Astrocyte of the hippocampus (primary cell): ENCODE measurements around the gene SLC33A1.
A peak's percentile ranks its signal among the peaks of the same experiment; 100 is the strongest.
"Not testable (repeated sequence)": the region's sequence is repeated elsewhere in the genome, so short reads cannot be mapped to it uniquely, and the experiment has no call there.

Source experiments
- DNase-seq: peaks from one replicate; pipeline ENCODE4 v3.0.0; 2011; ENCODE audit warnings: low read depth, low spot score

Gene SLC33A1

DNA sequence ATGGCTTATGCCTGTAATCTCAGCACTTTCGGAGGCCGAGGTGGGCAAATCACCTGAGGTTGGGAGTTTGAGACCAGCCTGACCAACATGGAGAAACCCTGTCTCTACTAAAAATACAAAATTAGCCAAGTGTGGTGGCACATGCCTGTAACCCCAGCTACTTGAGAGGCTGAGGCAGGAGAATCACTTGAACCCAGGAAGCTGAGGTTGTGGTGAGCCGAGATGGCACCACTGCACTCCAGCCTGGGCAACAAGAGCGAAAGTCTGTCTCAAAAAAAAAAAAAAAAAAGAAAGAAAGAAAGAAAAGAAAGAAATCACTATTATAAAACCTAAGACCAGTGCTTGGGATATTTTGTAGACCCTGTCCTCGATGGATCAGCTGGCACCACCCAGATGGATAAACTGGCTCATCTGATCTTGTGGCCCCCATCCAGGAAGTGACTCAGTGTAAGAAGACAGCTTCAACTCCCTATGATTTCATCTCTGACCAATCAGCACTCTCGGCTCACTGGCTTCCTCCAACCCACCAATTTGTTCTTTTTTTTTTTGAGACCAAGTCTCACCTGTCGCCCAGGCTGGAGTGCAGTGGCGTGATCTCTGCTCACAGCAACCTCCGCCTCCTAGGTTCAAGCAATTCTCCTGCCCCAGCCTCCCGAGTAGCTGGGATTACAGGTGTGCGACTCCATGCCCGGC is 8.2 kb upstream of the SLC33A1 start:
- peak; percentile 32 for DNase-seq

DNA sequence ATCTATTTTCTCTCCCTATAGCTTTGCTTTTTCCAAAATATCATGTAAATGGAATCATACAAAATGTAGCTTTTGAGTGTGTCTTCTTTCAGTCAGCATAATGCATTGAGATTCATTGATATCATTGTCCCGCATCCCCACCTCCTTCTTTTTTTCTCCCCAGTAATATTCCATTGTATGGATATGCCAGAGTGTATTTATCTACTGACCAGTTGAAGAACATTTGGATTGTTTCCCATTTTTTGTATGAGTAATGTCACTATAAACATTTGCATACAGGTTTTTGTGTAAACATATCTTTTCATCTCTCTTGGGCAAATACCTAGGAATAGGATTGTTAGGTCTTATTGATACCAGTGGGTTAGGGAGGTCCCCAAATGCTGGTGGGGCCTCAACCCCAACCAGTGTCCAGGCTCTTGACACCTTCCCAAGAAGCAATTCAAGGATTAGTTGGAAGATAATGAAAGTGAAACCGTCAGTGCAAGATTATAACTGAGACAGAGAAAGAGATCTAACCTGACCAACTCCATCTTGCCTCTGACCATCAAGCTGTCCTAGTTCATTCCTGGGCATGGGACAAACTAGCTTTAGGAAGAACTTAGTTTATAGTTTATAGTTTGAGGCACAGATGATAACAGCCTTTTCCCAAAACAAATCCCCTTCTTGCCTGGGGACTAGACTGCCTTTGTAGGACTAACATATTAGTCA is 7.4 kb upstream of the SLC33A1 start:
- no peak for DNase-seq

GRCh38 chr3:155860424-155860823 is 6.2 kb upstream of the SLC33A1 start:
- not testable (repeated sequence) for DNase-seq

- peak; percentile 23 for DNase-seq
Measured at GRCh38 chr3:155859859-155860258, 5.6 kb upstream of the SLC33A1 start.

GRCh38 chr3:155853214-155854140 is 750 bp downstream of the SLC33A1 start:
- peak; percentile 49 for DNase-seq

DNA sequence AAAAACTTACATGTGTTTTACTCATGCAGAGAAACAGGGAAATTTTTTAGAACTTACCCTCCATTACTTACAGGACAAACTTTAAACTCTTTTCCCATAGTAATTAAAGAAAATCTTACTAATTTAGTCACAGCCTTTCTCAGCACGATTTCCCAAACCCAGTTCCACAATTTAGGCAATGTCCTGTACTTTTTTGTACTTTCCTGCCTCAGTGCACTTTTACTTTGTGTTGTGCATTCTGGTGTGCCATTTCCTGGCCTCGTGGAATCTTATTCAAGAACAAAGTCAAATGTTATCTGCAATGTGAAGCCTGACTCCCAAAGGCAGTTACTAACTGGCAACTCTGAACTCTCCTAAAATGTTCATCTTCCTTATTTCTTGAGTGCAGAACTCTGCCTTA is 1.9 kb downstream of the SLC33A1 start:
- DNase-seq, result peak; percentile 16

DNA sequence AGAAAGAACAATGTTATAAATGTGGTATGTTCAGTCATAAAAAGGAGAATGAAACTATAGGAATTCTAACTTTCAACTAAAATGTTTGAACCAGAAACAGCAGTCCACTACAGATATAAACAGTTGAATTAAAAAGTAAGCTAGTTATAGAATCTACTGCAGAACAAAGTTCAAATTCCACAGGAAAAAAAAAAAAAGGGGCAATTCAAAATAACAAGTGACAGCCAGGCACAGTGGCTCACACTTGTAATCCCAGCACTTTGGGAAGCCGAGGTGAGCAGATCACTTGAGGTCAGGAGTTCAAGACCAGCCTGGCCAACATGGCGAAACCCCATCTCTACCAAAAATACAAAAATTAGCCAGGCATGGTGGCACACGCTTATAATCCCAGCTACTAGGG is 4.8 kb downstream of the SLC33A1 start:
- DNase-seq, result not testable (repeated sequence)

- no peak for DNase-seq
Measured at GRCh38 chr3:155847993-155848392, 6.2 kb downstream of the SLC33A1 start.

DNA sequence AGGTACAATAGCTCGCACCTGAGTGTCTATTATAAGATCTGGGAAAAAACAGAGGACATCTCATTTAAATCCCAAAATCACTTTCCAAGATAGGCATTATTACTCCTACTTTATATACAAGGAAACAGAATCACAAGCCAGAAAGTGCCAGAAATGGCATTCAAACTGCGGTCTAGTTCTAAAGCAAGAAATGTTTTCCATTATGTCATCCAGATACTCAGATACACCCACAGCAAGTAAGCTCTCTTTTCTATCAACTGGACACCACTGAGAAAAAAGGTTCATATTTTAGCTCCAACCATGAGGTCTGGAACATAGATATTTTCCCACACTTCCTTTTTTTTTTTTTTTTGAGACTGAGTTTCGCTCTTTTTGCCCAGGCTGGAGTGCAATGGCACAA is 8.1 kb downstream of the SLC33A1 start:
- DNase-seq, result peak; percentile 13

DNA sequence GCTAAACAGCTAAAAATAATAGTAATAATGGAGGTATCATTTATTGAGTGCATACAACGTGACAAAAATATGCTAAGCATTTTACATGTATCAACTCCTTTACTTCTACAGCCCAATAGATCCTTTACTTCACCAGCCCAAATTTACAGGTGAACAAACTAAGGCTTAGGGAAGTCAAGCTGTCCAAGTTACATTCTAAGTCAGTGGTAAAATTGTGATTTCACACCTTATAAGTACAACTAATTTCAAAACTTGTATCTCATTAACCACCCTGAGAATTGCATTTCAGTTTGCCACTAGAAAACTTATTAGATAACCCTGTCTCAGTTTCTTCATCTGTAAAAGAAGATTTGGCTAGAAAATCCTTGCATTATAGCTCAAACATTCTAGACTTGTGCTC is 10.7 kb downstream of the SLC33A1 start:
- DNase-seq, result no peak

DNA sequence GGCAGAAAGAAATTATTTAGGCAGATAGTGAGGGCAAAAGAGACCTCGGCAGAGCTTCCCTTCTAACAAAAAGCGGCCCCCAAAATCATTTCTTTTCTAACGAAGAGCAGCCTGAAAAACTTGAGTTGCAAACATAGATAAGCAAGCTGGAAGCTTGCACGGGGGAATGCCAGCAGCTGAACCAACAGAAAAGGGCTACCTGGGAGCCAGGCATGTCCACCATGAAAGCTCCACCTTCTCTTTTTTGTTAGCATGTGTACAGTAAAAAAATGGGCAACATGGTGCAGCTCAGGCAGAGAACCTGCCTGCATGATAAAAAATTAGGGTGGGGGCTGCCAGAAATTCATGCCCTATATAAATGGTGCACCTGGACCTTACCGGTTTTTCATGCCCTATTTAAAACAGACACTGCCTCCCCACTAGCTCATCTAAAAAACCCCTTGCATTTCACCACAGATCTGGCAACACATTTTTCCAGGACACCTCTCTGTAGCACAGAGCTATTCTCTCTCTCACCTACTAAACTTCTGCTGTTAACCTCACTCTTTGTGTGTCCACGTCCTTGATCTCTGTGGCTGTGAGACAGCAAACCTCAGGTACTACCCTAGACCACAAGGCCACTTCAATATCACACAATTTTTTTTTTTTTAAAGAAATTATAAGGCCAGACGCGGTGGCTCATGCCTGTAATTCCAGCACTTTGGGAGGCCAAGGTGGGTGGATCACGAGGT is 18.7 kb downstream of the SLC33A1 start:
- DNase-seq, result no peak

DNA sequence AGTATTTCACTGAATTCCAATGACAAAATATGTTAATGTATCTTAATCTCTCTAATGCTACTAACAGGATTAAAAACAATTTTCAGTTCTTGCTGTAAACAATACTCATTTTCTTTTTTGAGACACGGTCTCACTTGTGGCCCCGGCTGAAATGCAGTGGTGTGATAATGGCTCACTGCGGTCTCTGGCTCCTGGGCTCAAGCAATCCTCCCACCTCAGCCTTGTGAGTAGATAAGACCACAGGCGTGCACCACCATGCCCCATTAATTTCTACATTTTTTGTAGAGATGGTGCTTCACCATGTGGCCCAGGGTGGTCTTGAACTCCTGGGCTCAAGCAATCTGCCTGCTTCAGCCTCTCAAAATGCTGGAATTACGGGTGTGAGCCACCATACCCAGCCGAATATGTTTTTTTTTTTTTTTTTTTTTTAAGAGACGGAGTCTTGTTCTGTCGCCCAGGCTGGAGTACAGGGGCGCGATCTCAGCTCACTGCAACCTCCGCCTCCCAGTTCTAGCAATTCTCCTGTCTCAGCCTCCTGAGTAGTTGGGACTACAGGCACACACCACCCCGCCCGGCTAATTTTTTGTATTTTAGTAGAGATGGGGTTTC is 25.6 kb downstream of the SLC33A1 start:
- not testable (repeated sequence) for DNase-seq

DNA sequence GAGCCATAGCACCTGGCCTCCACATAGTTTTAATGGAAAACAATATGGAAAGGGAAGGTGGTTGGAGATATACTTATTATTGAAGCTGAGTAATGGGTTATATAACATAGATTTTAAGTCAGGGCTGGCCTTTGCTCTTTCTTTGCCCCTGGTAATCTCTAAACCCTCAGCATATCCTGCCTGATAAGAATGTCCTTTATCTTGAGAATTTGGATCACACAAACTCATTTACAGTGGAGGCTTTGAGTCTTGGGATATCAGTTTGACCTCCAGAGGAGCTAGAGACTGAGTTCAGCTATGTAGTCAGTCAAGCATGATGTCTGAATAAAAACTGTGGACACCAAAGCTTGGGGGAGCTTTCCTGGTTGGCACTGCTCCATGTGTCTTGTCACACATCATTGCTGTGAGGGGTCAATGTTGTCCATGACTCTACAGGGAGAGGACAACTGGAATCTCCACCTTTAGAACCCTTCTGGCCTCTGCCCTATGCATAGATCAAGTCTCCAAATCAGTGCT is 39.1 kb downstream of the SLC33A1 start:
- no peak for DNase-seq

DNA sequence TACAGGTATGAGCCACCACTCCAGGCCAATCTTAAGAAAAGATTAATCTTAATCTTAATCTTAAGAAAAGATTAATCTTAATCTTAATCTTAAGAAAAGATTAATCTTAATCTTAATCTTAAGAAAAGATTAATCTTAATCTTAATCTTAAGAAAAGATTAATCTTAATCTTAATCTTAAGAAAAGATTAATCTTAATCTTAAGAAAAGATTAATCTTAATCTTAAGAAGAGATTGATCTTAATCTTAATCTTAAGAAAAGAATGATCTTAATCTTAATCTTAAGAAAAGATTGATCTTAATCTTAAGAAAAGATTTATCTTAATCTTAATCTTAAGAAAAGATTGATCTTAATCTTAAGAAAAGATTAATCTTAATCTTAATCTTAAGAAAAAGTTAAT is 41.0 kb downstream of the SLC33A1 start:
- DNase-seq, result not testable (repeated sequence)

DNA sequence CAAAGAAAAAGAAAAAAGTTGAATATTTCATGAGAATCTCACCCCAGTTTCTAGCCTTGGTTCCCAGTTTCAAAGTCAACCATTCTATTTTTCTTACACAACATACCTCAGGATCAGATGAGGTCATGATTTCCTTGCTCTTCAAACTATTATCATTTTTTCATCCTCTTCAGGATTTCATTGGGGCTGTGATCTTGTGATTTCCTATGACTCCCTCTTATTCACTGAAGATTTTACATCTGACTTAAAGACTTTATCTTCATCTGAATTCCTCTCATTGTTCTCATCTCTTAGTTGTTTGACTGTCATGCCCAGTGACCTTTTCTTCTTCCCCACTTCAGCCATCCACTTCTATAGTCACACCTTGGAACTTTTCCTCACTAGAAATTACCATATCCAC is 45.0 kb downstream of the SLC33A1 start:
- no peak for DNase-seq

DNA sequence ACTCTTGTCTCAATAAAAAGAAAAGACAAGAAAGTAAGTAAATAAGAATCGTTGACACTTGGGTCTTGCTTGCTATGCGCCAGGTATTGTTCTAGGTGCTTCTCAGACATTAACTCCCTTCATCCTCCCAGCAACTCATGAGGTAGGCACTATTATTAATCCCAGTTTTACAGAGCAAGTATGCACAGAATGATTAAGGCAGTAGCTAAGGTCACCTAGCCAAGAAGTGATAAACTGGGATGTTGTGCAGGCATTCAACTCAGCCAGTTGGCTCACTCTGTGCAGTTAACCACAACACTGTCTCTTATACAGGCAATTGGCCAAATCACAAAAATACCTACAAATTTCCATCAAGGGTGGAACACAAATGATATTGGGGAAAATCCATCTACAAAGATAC is 46.4 kb downstream of the SLC33A1 start:
- no peak for DNase-seq

DNA sequence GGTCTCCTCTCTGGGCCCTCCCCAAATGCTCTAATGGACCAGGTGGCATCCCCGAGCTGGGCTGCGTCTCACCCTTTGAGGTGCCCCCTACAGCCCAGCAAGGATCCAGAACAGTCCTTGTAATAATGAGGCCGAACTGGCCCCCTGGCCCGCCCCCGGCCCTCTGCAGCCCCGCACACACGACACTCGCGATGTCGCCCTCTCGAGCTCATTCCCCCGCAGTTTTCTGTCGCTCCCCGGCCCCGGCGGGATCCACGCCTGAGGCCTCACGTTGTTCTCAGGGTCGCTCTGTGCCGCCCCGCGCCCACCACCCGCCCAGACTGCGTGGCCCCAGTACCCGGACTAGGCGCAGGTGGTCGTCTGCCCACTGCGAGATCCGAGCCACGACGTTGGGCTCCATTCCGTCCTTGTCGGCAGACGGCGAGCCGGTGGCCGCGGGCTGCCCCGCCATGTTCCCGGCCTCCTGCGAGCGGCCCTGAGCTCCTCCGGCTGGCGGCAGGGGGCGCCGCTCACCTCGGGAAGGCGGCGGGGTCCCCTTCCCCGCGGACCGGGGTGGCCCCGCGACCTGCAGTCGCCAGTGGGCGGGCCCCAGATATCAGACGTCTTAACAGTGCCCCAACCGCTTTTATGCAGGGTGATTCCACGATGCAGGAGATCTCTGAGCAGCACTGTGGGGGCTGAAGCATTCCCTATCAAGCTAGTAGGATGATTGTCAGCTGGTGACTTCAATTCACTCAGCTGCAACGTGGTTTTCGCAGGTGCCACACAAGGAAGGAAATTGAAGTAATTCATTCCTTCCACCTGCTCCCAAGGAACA is 48.2 kb downstream of the SLC33A1 start, which contains the start of gene C3orf33:
C3orf33 (minus strand) TSS at position 477 of the 817 bp plus-strand sequence; CDS start at position 451, 26 bp downstream.
- DNase-seq, result peak; percentile 87

GRCh38 chr3:155805204-155805801 is 48.9 kb downstream of the SLC33A1 start:
- no peak for DNase-seq

DNA sequence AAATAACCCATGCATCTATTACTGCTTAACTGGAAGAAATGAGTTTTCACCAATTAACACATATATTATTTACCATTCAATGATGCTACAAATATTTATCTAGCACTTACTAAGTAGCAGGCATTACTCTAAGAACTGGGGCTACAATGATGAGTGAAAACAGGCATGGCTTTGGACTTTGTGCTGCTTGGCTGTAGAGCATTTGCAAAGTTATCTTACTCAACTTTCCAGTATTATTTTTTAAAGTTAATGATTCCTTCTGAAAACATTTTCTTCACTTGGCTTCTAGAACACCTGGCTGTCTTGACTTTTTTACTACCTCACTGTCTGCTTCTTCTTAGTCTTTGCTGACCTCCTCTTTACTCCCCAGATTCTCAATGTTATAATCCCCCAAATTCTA is 49.9 kb downstream of the SLC33A1 start:
- no peak for DNase-seq
